Measurements from ENCODE around the gene GTF2IRD1. TPM values are rescaled to one million over a fixed set of nuclear protein-coding genes. Genes with fewer than 3 reads are reported as not detected.
"Not testable (repeated sequence)": the region's sequence is repeated elsewhere in the genome, so short reads cannot be mapped to it uniquely, and the experiment has no call there.

The GTF2IRD1 gene
- total RNA-seq, 1 donor from 2014 or later: 0.67 TPM

GRCh38 chr7:74405899-74406512 lies 47.7 kb upstream of the GTF2IRD1 start:
- H3K4me1 Mint-ChIP-seq: no peaks in the 10 kb centered on the region
- TF ChIP-seq CTCF (IDR thresholded peaks at IDR 0.05): no peak
- CTCF ChIA-PET: no interaction called here
- H3K36me3 Mint-ChIP-seq (ENCODE audit: low read depth): peaks cover 28% of the 10 kb centered on the region
- DNase-seq (no peak), ATAC-seq (ENCODE audit: low read depth) (no peak)
- POLR2A ChIA-PET: no interaction called here
- no peak overlapping the region for H3K27ac Mint-ChIP-seq
- H3K9me3 Mint-ChIP-seq: no peaks in the 10 kb centered on the region
- intact Hi-C loops (cut with micrococcal nuclease): loop anchor here (10.0 kb wide), 1 partner anchor 131 kb away; no protein-coding TSS in a partner anchor
- H3K27me3 Mint-ChIP-seq: peaks cover 3% of the 10 kb centered on the region
- no peak overlapping the region for H3K4me3 Mint-ChIP-seq

- ChIA-PET POLR2A (no interaction called here), CTCF (no interaction called here)
- H3K27ac Mint-ChIP-seq: no peak overlapping the region
- ATAC-seq (ENCODE audit: low read depth) (no peak), DNase-seq (no peak)
- H3K36me3 Mint-ChIP-seq (ENCODE audit: low read depth): peaks cover 19% of the 10 kb centered on the region
- no peak for TF ChIP-seq CTCF (IDR thresholded peaks at IDR 0.05)
- intact Hi-C loops (cut with micrococcal nuclease): loop anchor here (10.0 kb wide), 1 partner anchor 133 kb away; no protein-coding TSS in a partner anchor
- H3K27me3 Mint-ChIP-seq: peaks cover 5% of the 10 kb centered on the region
- no peak overlapping the region for H3K4me3 Mint-ChIP-seq
- H3K9me3 Mint-ChIP-seq: no peaks in the 10 kb centered on the region
- no peaks in the 10 kb centered on the region for H3K4me1 Mint-ChIP-seq
Measured at GRCh38 chr7:74407958-74408357, 45.7 kb upstream of the GTF2IRD1 start.

GRCh38 chr7:74409571-74409970 lies 44.1 kb upstream of the GTF2IRD1 start:
- Mint-ChIP-seq H3K27ac (no peak overlapping the region), H3K9me3 (no peaks in the 10 kb centered on the region), H3K4me1 (no peaks in the 10 kb centered on the region), H3K4me3 (no peak overlapping the region), H3K36me3 (ENCODE audit: low read depth) (peaks cover 5% of the 10 kb centered on the region), H3K27me3 (peaks cover 5% of the 10 kb centered on the region)
- intact Hi-C loops (cut with micrococcal nuclease): loop anchor here (10.0 kb wide), 1 partner anchor 135 kb away; no protein-coding TSS in a partner anchor
- DNase-seq: no peak
- TF ChIP-seq CTCF (IDR thresholded peaks at IDR 0.05): no peak
- no peak for ATAC-seq (ENCODE audit: low read depth)
- ChIA-PET POLR2A (no interaction called here), CTCF (interaction anchor here (2.2 kb wide), 1 partner anchor 10 kb away, joined by 6 read pairs; no protein-coding TSS in a partner anchor)

GRCh38 chr7:74410772-74411171 lies 42.9 kb upstream of the GTF2IRD1 start:
- intact Hi-C loops (cut with micrococcal nuclease): no loop called here

GRCh38 chr7:74411571-74411970 lies 42.1 kb upstream of the GTF2IRD1 start:
- H3K27ac Mint-ChIP-seq; H3K36me3 Mint-ChIP-seq (ENCODE audit: low read depth); H3K9me3 Mint-ChIP-seq; H3K4me1 Mint-ChIP-seq; H3K27me3 Mint-ChIP-seq; ATAC-seq (ENCODE audit: low read depth); H3K4me3 Mint-ChIP-seq; DNase-seq; intact Hi-C loops (cut with micrococcal nuclease): not testable (repeated sequence)
- ChIA-PET CTCF (interaction anchor here (2.2 kb wide), 1 partner anchor 8 kb away, joined by 6 read pairs; no protein-coding TSS in a partner anchor), POLR2A (interaction anchor here (0.6 kb wide), 1 partner anchor 218 kb away, joined by 3 read pairs; no protein-coding TSS in a partner anchor)

More at GRCh38 chr7:74410772-74411171, 42.9 kb upstream of the GTF2IRD1 start:
- no peaks in the 10 kb centered on the region for H3K9me3 Mint-ChIP-seq
- ATAC-seq (ENCODE audit: low read depth): no peak
- H3K27ac Mint-ChIP-seq: no peak overlapping the region
- H3K4me1 Mint-ChIP-seq: no peaks in the 10 kb centered on the region
- ChIA-PET CTCF (interaction anchor here (2.2 kb wide), 1 partner anchor 8 kb away, joined by 6 read pairs; no protein-coding TSS in a partner anchor), POLR2A (no interaction called here)
- H3K36me3 Mint-ChIP-seq (ENCODE audit: low read depth): no peaks in the 10 kb centered on the region
- H3K27me3 Mint-ChIP-seq: peaks cover 5% of the 10 kb centered on the region
- no peak overlapping the region for H3K4me3 Mint-ChIP-seq
- no peak for DNase-seq
- TF ChIP-seq CTCF (IDR thresholded peaks at IDR 0.05): no peak
